HL-60 (cell line): Measurements from ENCODE around the gene CNR1.

Source experiments
- GABPA ChIP-seq: IDR thresholded peaks from 2 replicates; pipeline ENCODE4 v1.6.1; 2012; ENCODE audit warnings: low read depth
- POLR2AphosphoS5 ChIP-seq: IDR thresholded peaks from 2 replicates; pipeline ENCODE4 v1.6.1; 2012; ENCODE audit warnings: low read depth
- TF ChIP-seq, protein P1 (sequence below): IDR thresholded peaks from one replicate; pipeline ENCODE4 v1.5.1; 2011; ENCODE audit warnings: low read length, control low read depth, inconsistent platforms; ENCODE audit not compliant: insufficient read depth
- TF ChIP-seq, protein P2 (sequence below): IDR thresholded peaks from 2 replicates; pipeline ENCODE4 v1.6.1; 2012; ENCODE audit warnings: low read depth; ENCODE audit not compliant: insufficient replicate concordance

DNA sequence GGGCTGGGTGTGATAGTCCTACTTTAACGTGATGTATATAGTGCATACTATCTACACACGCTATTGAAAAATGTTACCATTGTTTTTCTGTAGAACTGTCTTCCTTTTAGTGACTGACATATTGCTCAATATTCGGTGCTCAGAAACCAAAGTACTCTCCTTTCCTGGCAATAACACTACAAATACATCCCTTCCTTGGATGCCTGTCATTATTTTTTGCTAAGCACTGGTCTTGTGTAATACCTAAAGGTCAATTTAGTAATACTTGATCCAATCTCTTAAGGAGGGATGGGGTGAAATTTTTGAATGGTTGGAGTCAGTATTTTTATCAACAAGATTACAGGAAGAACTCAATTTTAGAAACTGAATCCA is 23.9 kb downstream of the CNR1 start:
- TF ChIP-seq, protein P1, sequence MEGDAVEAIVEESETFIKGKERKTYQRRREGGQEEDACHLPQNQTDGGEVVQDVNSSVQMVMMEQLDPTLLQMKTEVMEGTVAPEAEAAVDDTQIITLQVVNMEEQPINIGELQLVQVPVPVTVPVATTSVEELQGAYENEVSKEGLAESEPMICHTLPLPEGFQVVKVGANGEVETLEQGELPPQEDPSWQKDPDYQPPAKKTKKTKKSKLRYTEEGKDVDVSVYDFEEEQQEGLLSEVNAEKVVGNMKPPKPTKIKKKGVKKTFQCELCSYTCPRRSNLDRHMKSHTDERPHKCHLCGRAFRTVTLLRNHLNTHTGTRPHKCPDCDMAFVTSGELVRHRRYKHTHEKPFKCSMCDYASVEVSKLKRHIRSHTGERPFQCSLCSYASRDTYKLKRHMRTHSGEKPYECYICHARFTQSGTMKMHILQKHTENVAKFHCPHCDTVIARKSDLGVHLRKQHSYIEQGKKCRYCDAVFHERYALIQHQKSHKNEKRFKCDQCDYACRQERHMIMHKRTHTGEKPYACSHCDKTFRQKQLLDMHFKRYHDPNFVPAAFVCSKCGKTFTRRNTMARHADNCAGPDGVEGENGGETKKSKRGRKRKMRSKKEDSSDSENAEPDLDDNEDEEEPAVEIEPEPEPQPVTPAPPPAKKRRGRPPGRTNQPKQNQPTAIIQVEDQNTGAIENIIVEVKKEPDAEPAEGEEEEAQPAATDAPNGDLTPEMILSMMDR, result no peak
- TF ChIP-seq POLR2AphosphoS5 (no peak), GABPA (no peak)
- TF ChIP-seq, protein P2, sequence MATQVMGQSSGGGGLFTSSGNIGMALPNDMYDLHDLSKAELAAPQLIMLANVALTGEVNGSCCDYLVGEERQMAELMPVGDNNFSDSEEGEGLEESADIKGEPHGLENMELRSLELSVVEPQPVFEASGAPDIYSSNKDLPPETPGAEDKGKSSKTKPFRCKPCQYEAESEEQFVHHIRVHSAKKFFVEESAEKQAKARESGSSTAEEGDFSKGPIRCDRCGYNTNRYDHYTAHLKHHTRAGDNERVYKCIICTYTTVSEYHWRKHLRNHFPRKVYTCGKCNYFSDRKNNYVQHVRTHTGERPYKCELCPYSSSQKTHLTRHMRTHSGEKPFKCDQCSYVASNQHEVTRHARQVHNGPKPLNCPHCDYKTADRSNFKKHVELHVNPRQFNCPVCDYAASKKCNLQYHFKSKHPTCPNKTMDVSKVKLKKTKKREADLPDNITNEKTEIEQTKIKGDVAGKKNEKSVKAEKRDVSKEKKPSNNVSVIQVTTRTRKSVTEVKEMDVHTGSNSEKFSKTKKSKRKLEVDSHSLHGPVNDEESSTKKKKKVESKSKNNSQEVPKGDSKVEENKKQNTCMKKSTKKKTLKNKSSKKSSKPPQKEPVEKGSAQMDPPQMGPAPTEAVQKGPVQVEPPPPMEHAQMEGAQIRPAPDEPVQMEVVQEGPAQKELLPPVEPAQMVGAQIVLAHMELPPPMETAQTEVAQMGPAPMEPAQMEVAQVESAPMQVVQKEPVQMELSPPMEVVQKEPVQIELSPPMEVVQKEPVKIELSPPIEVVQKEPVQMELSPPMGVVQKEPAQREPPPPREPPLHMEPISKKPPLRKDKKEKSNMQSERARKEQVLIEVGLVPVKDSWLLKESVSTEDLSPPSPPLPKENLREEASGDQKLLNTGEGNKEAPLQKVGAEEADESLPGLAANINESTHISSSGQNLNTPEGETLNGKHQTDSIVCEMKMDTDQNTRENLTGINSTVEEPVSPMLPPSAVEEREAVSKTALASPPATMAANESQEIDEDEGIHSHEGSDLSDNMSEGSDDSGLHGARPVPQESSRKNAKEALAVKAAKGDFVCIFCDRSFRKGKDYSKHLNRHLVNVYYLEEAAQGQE, result no peak
